CD4-positive, alpha-beta T cell treated with Interleukin-6 for 4 hours (primary cell): ENCODE data around the gene DNAH1.

Experiments
- DNase-seq: peaks from one replicate; pipeline ENCODE4 v3.0.0-alpha.2; 2020; ENCODE audit warnings: mixed read lengths

DNAH1 gene

DNA sequence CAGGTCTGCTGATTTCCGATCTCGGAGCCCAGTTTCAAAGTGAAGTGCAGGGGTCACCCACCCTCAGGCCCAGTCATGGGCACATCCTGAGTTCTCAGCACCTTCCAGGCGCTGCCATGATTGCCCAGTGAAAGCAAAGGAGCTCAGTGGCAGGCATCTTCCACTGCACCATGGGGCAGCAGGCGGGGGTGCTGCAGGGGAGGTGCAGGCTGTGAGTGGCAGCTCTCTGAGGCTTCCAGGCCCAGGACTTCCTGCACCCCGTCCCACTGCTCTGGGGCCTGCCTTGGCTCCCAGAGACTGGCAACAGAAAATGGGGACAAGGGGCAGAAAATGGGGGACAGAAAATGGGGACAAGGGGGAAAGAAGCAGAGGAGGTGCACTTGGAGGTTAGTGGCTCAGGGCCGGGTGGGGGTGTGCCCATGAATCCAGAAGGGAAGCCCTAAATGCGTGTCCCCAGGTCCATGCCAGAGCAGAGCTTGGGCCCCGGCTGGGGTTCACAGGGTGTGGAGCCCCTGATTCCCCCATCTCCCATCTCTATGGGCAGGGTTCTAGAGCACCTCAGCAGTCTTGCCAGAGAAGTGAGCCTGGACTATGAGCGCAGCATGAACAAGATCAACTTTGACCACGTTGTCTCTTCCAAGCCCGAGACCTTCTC is 28.0 kb downstream of the DNAH1 start:
- DNase-seq: no peak

DNA sequence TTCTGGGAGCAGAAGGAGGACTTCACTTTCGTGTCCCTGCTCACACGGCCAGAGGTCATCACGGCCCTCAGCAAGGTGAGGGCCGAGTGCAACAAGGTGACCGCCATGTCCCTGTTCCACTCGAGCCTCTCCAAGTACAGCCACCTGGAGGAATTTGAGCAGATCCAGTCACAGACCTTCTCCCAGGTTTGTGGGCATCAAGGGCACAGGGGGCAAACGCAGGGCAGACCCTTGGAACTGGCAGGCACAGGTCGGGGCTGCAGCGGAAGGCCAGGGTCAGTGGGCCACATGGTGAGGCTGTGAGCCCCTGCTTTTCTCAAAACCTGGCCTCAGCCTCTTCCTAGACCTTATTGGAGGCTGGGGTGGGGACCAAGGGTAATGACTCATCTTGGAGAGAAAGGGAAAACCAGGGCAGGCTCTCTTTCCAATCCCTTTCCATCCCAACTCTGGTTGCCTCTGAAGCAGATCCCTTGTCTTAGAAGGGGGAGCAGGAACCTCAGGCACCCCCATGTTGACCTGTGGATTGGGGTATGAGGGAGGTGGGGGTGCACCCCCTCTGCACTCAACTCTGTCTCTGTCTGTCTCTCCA is 29.5 kb downstream of the DNAH1 start:
- DNase-seq: no peak

- no peak for DNase-seq
Measured at GRCh38 chr3:52346623-52347530, 30.8 kb downstream of the DNAH1 start.

DNA sequence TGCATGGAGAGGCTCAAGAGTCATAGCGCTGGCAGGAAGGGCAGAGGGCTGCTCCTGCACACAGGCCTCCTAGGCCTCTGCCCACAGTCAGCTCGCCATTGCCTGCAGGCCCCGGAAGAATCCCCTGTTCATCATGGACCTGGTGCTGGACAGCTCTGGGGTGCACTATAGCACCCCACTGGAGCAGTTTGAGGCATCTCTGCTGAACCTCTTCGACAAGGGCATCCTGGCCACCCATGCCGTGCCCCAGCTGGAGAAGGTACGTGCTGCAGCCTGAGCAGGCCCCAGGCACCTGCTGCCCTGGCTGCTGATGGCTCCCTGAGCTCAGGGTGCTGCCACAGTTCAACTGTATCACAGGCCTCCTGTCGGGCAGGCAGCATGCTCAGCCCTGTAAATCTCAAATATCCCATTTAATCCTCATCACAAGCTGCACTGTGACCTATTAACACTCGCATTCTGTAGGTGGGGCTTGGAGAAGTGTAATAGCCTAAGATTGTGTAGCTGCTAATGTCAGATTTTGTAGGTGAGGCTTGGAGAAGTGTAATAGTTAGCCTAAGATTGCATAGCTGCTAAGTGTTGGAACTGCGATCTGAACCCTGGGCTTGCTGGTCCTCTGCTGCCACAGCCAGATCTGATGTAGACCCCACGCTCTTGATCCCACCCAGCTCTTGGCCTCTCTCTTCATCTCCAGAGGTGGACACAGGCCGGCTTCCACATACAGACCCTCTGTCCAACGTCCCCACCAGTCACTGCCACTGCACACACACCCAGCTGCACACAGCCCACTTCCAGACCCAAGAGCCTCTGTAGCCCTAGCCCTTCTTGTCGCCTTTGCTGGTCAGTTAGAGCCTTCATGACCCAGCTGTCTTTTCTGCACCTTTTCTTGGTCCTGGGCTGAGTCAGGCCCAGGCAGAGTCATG is 31.9 kb downstream of the DNAH1 start:
- DNase-seq: no peak

DNA sequence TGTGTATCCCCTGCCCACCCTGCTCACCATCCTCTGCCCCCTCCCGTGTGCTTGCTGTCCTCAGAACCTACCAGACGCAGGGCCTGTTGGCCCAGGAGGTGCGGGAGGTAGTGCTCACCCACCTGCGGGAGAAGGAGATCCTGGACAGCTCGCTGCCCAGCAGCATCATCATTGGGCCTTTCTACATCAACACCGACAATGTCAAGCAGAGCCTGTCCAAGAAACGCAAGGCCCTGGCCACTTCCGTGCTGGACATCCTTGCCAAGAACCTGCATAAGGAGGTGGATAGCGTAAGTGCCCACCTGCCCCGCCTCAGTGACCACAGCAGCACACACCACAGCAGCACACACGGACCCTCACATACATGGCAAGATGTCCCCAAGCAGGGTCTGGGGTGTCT is 33.0 kb downstream of the DNAH1 start:
- no peak for DNase-seq

DNA sequence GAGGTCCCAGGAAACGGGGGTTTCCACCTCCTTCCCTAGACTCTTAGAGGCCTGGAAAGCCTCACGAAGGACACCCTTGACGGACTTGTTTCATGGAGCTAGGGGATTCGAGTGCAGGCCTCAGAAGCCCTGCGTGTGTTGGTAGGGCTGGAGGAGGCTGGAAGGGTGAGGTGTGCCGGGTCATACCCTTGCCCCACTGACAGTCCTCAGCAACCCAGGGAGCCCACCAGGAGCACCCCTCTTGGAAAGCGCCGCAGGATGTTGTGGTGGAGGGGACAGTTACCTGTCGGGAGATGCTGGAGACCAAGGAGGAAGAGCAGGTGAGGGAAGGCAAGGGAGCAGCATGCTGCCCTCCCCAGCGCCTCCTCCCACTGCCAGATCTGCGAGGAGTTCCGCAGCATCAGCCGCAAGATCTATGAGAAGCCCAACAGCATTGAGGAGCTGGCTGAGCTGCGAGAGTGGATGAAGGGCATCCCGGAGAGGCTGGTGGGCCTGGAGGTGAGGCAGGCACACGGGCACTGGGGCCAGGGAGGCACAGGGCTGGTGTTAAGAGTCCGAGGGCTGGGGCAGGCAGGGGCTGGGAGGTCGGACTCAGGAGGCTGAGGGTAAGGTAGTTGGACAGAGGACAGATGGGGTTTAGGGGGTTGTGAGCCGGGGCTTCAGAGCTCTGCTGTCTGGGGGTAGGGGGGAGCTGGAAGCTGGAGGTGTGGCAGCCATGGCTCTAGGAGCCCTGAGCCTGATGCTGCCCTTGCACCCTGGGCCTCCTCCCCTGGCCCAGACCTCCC is 33.7 kb downstream of the DNAH1 start:
- no peak for DNase-seq

DNA sequence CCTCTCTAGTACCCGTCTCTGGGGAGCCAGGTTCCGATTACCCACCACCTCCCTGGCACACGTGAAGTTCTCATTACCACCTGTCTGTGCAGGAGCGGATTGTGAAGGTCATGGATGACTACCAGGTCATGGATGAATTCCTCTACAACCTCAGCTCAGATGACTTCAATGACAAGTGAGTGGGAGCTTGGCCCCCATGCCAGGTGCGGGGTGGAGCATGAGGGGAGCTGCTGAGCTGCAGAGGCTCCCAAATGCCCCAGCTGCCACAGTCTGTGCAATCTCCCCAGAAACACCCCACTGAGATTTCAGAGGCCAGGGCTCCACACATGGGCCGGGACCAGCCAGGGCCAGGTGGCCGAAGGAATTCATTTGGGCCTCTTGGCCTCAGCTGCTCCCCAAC is 34.3 kb downstream of the DNAH1 start:
- DNase-seq: no peak

GRCh38 chr3:52350981-52351761 is 35.1 kb downstream of the DNAH1 start:
- DNase-seq: no peak

DNA sequence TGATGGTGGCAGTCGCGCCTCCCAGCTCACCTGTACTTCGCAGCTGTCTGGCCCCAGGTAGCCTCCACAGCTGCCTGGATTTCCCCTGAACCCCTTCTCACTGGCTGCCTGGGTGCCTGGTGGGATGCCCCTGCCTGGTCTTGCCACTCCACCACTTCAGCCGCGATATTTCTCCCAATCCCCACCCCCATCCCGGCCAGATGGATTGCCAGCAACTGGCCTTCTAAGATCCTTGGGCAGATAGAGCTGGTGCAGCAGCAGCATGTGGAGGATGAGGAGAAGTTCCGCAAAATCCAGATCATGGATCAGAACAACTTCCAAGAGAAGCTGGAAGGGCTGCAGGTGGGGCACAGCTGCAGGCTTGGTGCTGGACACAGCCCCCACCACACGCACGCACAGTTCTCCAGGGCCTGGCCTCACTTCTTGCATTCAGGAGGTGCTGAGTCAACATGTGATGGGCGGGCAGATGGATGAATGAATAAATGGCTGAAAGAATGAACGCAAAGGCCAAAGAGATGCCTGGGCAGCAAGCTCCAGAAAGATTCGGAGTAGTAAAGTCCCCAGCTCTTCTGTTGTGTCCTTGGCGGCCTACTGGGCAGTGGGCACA is 35.7 kb downstream of the DNAH1 start:
- no peak for DNase-seq

DNA sequence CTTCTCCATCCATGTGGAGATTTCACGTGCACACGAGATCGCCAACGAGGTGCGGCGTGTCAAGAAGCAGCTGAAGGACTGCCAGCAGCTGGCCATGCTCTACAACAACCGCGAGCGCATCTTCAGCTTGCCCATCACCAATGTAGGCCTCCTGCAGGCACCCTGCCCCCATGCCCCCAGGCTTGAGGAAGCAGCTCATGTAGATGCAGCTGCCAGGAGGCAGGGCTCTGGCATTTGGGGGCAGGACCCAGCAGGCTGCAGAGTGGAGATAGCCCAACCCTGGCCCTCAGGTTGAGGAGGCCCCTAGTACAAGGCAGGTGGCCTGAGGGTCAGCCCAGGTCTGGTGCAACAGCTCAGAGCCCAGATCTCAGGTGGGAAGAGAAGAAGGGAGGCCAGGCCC is 36.4 kb downstream of the DNAH1 start:
- no peak for DNase-seq

- DNase-seq: no peak
Measured at GRCh38 chr3:52353291-52353855, 37.3 kb downstream of the DNAH1 start.

- no peak for DNase-seq
Measured at GRCh38 chr3:52354676-52355075, 38.6 kb downstream of the DNAH1 start.

DNA sequence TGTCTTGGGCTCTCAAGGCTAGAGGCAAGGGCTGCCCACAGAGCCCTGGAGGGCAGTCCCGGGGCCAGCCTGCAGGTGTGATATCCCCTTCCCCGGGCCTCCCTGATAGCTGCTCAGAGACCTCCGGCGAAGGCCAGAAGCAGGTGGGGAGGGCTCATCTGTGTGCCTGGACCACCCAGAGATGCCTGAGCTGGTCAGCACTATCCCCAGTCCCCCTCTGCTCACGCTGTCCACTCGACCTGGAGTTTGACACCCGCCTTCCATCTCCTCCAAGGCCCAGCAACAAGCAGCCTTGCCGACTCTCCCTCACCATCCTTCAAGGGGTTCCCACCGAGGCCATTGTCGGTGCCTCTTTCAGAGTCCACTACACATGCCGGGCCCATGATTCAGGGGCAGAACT is 39.4 kb downstream of the DNAH1 start:
- DNase-seq: no peak

- no peak for DNase-seq
Measured at GRCh38 chr3:52356126-52356525, 40.0 kb downstream of the DNAH1 start.

GRCh38 chr3:52357151-52358080 is 41.3 kb downstream of the DNAH1 start:
- no peak for DNase-seq

DNA sequence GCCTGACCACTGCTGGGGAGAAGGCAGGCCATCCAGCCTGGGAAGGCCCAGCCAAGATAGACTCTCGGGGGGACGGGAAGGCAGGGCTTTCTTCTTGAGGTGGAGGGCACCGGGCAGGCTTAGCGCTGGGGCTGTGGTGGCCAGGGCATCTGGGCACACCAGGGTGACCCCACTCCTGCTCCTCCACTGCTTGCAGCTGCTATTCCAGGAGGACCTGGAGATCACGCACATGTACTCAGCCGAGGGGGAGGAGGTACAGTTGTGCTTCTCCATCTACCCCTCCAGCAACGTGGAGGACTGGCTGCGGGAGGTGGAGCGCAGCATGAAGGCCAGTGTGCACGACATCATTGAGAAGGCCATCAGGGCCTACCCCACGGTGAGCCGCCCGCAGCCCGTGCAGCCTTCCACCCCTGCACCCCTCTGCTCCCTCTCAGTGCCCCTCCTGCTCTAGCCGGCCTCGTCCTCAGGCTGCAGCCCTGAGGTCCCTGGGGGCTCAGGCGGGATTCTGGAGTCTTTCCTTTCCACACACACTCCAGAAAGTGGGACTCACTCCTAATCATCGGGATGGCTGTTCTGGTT is 42.3 kb downstream of the DNAH1 start:
- DNase-seq: no peak

GRCh38 chr3:52359116-52359855 is 43.2 kb downstream of the DNAH1 start:
- no peak for DNase-seq

- DNase-seq: no peak
Measured at GRCh38 chr3:52361011-52361410, 44.9 kb downstream of the DNAH1 start.
